IMR-90 (cell line): Measurements from ENCODE around the gene ARHGEF12. TPM values are rescaled to one million over a fixed set of nuclear protein-coding genes. Genes with fewer than 3 reads are reported as not detected.
A peak's percentile ranks its signal among the peaks of the same experiment; 100 is the strongest.

Experiments
- BHLHE40 ChIP-seq: fragments of 150-350 bp; IDR thresholded peaks from 2 replicates; pipeline ENCODE4 v1.6.1; 2016; ENCODE audit warnings: mild to moderate bottlenecking, low read depth, low read length
- CHD1 ChIP-seq: IDR thresholded peaks from 2 replicates; pipeline ENCODE4 v1.6.1; 2012; ENCODE audit warnings: low read depth, low read length, improper control_type of control experiment
- MAFK ChIP-seq: IDR thresholded peaks from 2 replicates; pipeline ENCODE4 v1.6.1; 2012; ENCODE audit warnings: low read depth, low read length, improper control_type of control experiment
- RAD21 ChIP-seq: IDR thresholded peaks from 2 replicates; pipeline ENCODE4 v1.6.1; 2012; ENCODE audit warnings: low read length, improper control_type of control experiment
- SMC3 ChIP-seq: fragments of 150-350 bp; IDR thresholded peaks from 2 replicates; pipeline ENCODE4 v1.6.1; 2016; ENCODE audit warnings: low read depth, mild to moderate bottlenecking, antibody characterized with exemption, low read length, moderate library complexity
- USF2 ChIP-seq: fragments of 150-350 bp; IDR thresholded peaks from 2 replicates; pipeline ENCODE4 v1.6.1; 2017; ENCODE audit warnings: mild to moderate bottlenecking, antibody characterized with exemption, low read length, low read depth
- polyA plus RNA-seq, 3 experiments: library from polyadenylated mRNA; depleted of rRNA; stranded (reverse); fragments of >200 nt; gene quantifications; 2 replicates each; pipeline ENCODE4 v1.2.3, GENCODE V29; 2012; ENCODE audit warnings: low replicate concordance in 1 of 3
- total RNA-seq: library from RNA; depleted of rRNA; stranded (reverse); fragments of >200 nt; gene quantifications from 2 replicates; pipeline ENCODE4 v1.2.3, GENCODE V29; 2012

The ARHGEF12 gene
- total and polyA plus RNA-seq, 2 of the 4 experiments (the other 2 are of a cell fraction) = 25.5 to 115 TPM

- TF ChIP-seq USF2 (no peak), RAD21 (peak; percentile 97), CHD1 (no peak), BHLHE40 (no peak), MAFK (no peak), SMC3 (peak; percentile 95)
These were observed 175.1 kb downstream of the ARHGEF12 start, which contains the start of gene GRIK4 (continued) for GRCh38 chr11:120511116-120511819.
